ENCODE results near the gene ZNF211.

DNA sequence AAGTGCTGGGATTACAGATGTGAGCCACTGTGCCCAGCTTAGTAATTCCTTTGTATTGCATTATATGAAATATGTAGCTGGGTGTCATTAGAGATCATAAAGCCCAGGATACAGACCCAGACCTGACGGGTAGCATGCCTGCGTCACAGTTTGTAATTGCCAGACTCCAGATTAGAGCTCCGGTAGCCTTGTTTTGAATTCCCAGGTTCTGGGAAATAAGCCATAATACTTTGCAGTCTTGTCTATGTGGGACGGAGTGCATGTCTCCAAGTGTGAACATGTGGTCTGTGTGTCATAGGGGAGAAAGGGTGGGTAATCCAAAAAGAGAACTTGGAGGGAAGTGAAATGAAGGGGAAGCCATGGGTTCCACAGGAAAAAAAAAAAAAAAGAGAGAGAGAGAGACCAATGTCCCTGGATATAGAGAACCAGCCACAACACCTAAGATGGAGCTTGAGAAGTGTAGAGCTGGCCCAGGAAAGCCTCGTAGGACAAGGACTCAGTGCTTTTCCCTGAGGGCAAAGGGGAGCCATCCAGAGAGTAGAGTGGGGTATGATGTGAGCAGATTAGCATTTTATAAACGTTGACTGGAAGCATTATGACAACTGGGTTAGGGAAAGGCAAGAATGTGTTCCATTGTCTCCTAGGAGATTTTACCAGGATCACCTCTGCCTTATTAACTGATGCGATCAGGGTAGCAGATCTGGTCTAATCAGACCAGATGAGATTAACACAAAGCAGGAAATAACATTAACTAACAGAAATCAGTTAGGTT, 38.3 kb downstream of the ZNF211 start:
- TF ChIP-seq, protein P1, sequence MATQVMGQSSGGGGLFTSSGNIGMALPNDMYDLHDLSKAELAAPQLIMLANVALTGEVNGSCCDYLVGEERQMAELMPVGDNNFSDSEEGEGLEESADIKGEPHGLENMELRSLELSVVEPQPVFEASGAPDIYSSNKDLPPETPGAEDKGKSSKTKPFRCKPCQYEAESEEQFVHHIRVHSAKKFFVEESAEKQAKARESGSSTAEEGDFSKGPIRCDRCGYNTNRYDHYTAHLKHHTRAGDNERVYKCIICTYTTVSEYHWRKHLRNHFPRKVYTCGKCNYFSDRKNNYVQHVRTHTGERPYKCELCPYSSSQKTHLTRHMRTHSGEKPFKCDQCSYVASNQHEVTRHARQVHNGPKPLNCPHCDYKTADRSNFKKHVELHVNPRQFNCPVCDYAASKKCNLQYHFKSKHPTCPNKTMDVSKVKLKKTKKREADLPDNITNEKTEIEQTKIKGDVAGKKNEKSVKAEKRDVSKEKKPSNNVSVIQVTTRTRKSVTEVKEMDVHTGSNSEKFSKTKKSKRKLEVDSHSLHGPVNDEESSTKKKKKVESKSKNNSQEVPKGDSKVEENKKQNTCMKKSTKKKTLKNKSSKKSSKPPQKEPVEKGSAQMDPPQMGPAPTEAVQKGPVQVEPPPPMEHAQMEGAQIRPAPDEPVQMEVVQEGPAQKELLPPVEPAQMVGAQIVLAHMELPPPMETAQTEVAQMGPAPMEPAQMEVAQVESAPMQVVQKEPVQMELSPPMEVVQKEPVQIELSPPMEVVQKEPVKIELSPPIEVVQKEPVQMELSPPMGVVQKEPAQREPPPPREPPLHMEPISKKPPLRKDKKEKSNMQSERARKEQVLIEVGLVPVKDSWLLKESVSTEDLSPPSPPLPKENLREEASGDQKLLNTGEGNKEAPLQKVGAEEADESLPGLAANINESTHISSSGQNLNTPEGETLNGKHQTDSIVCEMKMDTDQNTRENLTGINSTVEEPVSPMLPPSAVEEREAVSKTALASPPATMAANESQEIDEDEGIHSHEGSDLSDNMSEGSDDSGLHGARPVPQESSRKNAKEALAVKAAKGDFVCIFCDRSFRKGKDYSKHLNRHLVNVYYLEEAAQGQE (IDR thresholded peaks at IDR 0.05; ENCODE audit: insufficient read depth in 1 of 2, low read depth in 2 of 2, low read length in 2 of 2), result no peak
- no peak for TF ChIP-seq SIN3A (IDR thresholded peaks at IDR 0.05; ENCODE audit: borderline replicate concordance, insufficient read depth, low read length)
- no peak for TF ChIP-seq TAF1 (IDR thresholded peaks at IDR 0.05; ENCODE audit: borderline replicate concordance, insufficient read depth, low read length)
- no peak for TF ChIP-seq POLR2AphosphoS5 (IDR thresholded peaks at IDR 0.05; ENCODE audit: low read depth, low read length)
